ENCODE data around the gene CHTF18.

Gene CHTF18

DNA sequence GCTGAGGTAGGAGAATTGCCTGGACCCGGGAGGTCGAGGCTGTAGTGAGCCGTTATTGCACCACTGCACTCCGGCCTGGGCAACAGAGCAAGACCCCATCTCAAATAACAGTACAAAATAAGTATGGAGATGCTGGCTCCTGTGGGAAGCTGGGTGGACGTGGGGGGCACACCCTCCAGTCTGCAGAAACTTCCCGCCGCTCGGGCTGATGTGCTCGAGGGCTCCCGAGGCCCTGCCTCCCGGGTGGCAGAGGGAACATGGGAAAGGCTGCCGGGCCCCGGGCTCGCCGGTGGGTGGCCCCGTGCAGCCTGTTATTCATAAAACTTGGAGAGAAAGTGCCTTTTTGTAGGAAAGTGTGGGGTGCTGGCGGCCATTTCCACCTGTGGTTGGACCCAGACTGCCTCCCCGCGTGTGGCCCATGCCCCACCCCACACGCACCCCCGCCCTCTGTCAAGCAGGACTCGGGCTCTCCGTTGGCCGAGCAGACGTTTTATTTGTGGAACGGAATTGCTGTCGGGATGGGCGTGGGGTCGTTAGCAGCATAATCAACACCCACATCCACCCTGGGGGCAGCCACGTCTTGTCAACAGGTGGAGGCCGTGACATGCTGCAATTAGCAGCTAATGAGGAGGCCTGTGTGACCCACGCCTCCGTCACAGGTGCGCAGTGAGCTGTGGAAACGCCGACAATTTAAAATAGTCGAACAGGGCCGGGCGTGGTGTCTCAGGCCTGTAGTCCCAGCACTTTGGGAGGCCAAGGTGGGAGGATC lies 40.3 kb upstream of the CHTF18 start:
- Histone ChIP-seq H3K4me2 (ENCODE audit: low read depth, low read length, poor library complexity, severe bottlenecking) (no peak overlapping the region), H4K20me1 (ENCODE audit: insufficient read depth, low read length, poor library complexity, severe bottlenecking) (no peaks in the 10 kb centered on the region), H3K27me3 (ENCODE audit: insufficient read depth, low read length, poor library complexity, severe bottlenecking) (no peaks in the 10 kb centered on the region), H3K9me2 (replicated peaks; ENCODE audit: low read depth, low read length) (no peaks in the 10 kb centered on the region), H2AFZ (ENCODE audit: low read length) (no peak overlapping the region), H3F3A (ENCODE audit: low read depth) (no peaks in the 10 kb centered on the region), H3K9me3 (ENCODE audit: insufficient read depth, low read depth, low read length) (no peaks in the 10 kb centered on the region), H3K4me3 (ENCODE audit: low read length, poor library complexity, severe bottlenecking) (no peak overlapping the region), H3K36me3 (ENCODE audit: insufficient read depth, low read length) (no peaks in the 10 kb centered on the region), H3K79me2 (ENCODE audit: insufficient read depth, low read length) (no peaks in the 10 kb centered on the region), H3K4me1 (ENCODE audit: insufficient read depth, low read length, poor library complexity, severe bottlenecking) (no peaks in the 10 kb centered on the region), H3K9ac (ENCODE audit: low read depth, low read length, poor library complexity, severe bottlenecking) (no peak overlapping the region)
- TF ChIP-seq, protein P1, sequence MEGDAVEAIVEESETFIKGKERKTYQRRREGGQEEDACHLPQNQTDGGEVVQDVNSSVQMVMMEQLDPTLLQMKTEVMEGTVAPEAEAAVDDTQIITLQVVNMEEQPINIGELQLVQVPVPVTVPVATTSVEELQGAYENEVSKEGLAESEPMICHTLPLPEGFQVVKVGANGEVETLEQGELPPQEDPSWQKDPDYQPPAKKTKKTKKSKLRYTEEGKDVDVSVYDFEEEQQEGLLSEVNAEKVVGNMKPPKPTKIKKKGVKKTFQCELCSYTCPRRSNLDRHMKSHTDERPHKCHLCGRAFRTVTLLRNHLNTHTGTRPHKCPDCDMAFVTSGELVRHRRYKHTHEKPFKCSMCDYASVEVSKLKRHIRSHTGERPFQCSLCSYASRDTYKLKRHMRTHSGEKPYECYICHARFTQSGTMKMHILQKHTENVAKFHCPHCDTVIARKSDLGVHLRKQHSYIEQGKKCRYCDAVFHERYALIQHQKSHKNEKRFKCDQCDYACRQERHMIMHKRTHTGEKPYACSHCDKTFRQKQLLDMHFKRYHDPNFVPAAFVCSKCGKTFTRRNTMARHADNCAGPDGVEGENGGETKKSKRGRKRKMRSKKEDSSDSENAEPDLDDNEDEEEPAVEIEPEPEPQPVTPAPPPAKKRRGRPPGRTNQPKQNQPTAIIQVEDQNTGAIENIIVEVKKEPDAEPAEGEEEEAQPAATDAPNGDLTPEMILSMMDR (conservative IDR thresholded peaks at IDR 0.05; ENCODE audit: low read length), result no peak
- no peak for TF ChIP-seq EZH2phosphoT487 (IDR thresholded peaks at IDR 0.05; ENCODE audit: borderline replicate concordance)

- TF ChIP-seq, protein P1 (conservative IDR thresholded peaks at IDR 0.05; ENCODE audit: low read length), result no peak
- TF ChIP-seq EZH2phosphoT487 (IDR thresholded peaks at IDR 0.05; ENCODE audit: borderline replicate concordance), result no peak
- Histone ChIP-seq H3K4me2 (ENCODE audit: low read depth, low read length, poor library complexity, severe bottlenecking) (no peak overlapping the region), H3K27me3 (ENCODE audit: insufficient read depth, low read length, poor library complexity, severe bottlenecking) (no peaks in the 10 kb centered on the region), H4K20me1 (ENCODE audit: insufficient read depth, low read length, poor library complexity, severe bottlenecking) (no peaks in the 10 kb centered on the region), H2AFZ (ENCODE audit: low read length) (no peak overlapping the region), H3K9ac (ENCODE audit: low read depth, low read length, poor library complexity, severe bottlenecking) (no peak overlapping the region), H3K4me3 (ENCODE audit: low read length, poor library complexity, severe bottlenecking) (no peak overlapping the region), H3K36me3 (ENCODE audit: insufficient read depth, low read length) (no peaks in the 10 kb centered on the region), H3K9me2 (replicated peaks; ENCODE audit: low read depth, low read length) (no peaks in the 10 kb centered on the region), H3F3A (ENCODE audit: low read depth) (no peaks in the 10 kb centered on the region), H3K9me3 (ENCODE audit: insufficient read depth, low read depth, low read length) (no peaks in the 10 kb centered on the region), H3K79me2 (ENCODE audit: insufficient read depth, low read length) (no peaks in the 10 kb centered on the region), H3K4me1 (ENCODE audit: insufficient read depth, low read length, poor library complexity, severe bottlenecking) (no peaks in the 10 kb centered on the region)
Measured at GRCh38 chr16:749010-749409, 39.4 kb upstream of the CHTF18 start.

DNA sequence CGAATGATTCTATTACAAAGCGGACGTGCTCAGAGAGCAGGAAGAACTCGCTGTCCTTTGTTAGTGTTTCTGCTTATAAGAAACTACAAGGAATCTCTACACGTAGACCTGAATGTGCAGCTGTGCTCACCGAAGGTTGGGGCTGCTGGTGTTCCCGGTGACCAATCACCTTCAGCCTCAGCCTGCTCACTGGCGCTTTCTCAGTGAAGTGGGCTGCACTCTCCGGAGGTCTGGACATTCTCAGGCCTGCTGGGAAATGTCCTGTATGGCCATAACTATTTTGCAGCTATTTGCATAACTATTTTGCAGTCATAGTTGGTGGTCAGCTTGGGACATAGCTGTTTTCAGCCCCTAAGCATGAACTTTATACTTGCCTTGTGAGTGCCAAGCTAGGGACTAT lies 37.9 kb upstream of the CHTF18 start:
- no peaks in the 10 kb centered on the region for H3K79me2 ChIP-seq (ENCODE audit: insufficient read depth, low read length)
- no peak overlapping the region for H2AFZ ChIP-seq (ENCODE audit: low read length)
- H3K9ac ChIP-seq (ENCODE audit: low read depth, low read length, poor library complexity, severe bottlenecking), result no peak overlapping the region
- no peaks in the 10 kb centered on the region for H3K27me3 ChIP-seq (ENCODE audit: insufficient read depth, low read length, poor library complexity, severe bottlenecking)
- no peaks in the 10 kb centered on the region for H3K9me2 ChIP-seq (replicated peaks; ENCODE audit: low read depth, low read length)
- H3K4me3 ChIP-seq (ENCODE audit: low read length, poor library complexity, severe bottlenecking), result no peak overlapping the region
- TF ChIP-seq EZH2phosphoT487 (IDR thresholded peaks at IDR 0.05; ENCODE audit: borderline replicate concordance), result no peak
- TF ChIP-seq, protein P1 (conservative IDR thresholded peaks at IDR 0.05; ENCODE audit: low read length), result no peak
- no peak overlapping the region for H3K4me2 ChIP-seq (ENCODE audit: low read depth, low read length, poor library complexity, severe bottlenecking)
- H3K36me3 ChIP-seq (ENCODE audit: insufficient read depth, low read length), result no peaks in the 10 kb centered on the region
- no peaks in the 10 kb centered on the region for H4K20me1 ChIP-seq (ENCODE audit: insufficient read depth, low read length, poor library complexity, severe bottlenecking)
- H3F3A ChIP-seq (ENCODE audit: low read depth), result no peaks in the 10 kb centered on the region
- H3K9me3 ChIP-seq (ENCODE audit: insufficient read depth, low read depth, low read length), result no peaks in the 10 kb centered on the region
- no peaks in the 10 kb centered on the region for H3K4me1 ChIP-seq (ENCODE audit: insufficient read depth, low read length, poor library complexity, severe bottlenecking)

Data from Loucy (cell line).